Heart right ventricle (tissue), 16 donors: Measurements from ENCODE around the gene IKZF3. TPM values are rescaled to one million over a fixed set of nuclear protein-coding genes. Genes with fewer than 3 reads are reported as not detected.

Experiments used
- ATAC-seq, 8 donors: fragments of 200-7000 bp; cut with Tn5 transposase; one replicate each; pipeline ENCODE4 v1.9.1; 2020; ENCODE audit warnings: mild to moderate bottlenecking in 8 of 8, moderate library complexity in 8 of 8, moderate number of reproducible peaks in 1 of 8
- DNase-seq, 2 donors: peaks; one replicate each; pipeline ENCODE4 v3.0.0-alpha.2; 2020
- H3K27ac ChIP-seq, 10 donors: fragments of 200-600 bp; sonication (generic) in 2 of 10; one replicate each; pipeline versions ENCODE4 v1.5.0 to v1.8.0; 2020 to 2022; ENCODE audit warnings: mild to moderate bottlenecking in 3 of 10
- H3K27me3 ChIP-seq, 7 donors: fragments of 200-600 bp; one replicate each; pipeline ENCODE4 v1.8.0; 2021 to 2022; ENCODE audit warnings: mild to moderate bottlenecking in 2 of 7
- H3K36me3 ChIP-seq, 9 donors: fragments of 200-600 bp; sonication (generic) in 1 of 9; one replicate each; pipeline versions ENCODE4 v1.5.0 to v1.8.0; 2020 to 2022; ENCODE audit warnings: mild to moderate bottlenecking in 2 of 9
- H3K4me1 ChIP-seq, 9 donors: fragments of 200-600 bp; sonication (generic) in 1 of 9; one replicate each; pipeline versions ENCODE4 v1.5.0 to v1.8.0; 2020 to 2022; ENCODE audit warnings: mild to moderate bottlenecking in 4 of 9
- H3K4me3 ChIP-seq, 10 donors: fragments of 200-600 bp; sonication (generic) in 2 of 10; one replicate each; pipeline versions ENCODE4 v1.5.0 to v1.8.0; 2020 to 2022; ENCODE audit warnings: mild to moderate bottlenecking in 7 of 10, moderate library complexity in 2 of 10
- H3K9me3 ChIP-seq, 11 donors: fragments of 200-600 bp in 10 of 11; sonication (generic) in 2 of 11; one replicate each; pipeline versions ENCODE4 v1.5.0 to v1.8.0; 2013 to 2022; ENCODE audit warnings: mild to moderate bottlenecking in 2 of 11, control low read depth in 1 of 11, moderate library complexity in 1 of 11
- WGBS, 2 donors: extraction: QIAGEN DNeasy Blood & Tissue Kit; methylation state at CpG; one replicate each; pipeline ENCODE4 v1.1.7; 2013; ENCODE audit warnings: inconsistent platforms in 1 of 2; 5-methylcytosine and 5-hydroxymethylcytosine counted together
- intact Hi-C, 10 donors: fragments of 100-400 bp; cut with DNase I; formaldehyde crosslinking; loops; one replicate each; pipeline versions ENCODE4 v1.11.1 to v1.14.2; 2022
- polyA plus RNA-seq, 2 donors: library from polyadenylated mRNA; stranded (reverse); fragments of 200-250 nt; gene quantifications; one replicate each; pipeline ENCODE4 v1.2.3, GENCODE V29; 2013
- total RNA-seq, 10 donors: library from RNA; stranded (reverse); fragmentation: NEBNext Ultra II Directional in 3 of 10; extraction: Animal tissue kit (Norgen Biotek cat#: 25700) in 3 of 10; gene quantifications; one replicate each; pipeline versions ENCODE4 v1.2.1 to v1.2.4, GENCODE V29; 2021 to 2023
- TF ChIP-seq, protein P1 (sequence below), 9 donors: fragments of 200-600 bp; sonication (generic) in 2 of 9; IDR thresholded peaks; one replicate each; pipeline versions ENCODE4 v1.5.0 to v1.8.0; 2021 to 2022; ENCODE audit warnings: antibody characterized with exemption in 9 of 9, mild to moderate bottlenecking in 5 of 9, moderate library complexity in 1 of 9
- donor health status: Arrhythmogenic right ventricular cardiomyopathy.
- donor health status: ischemic (EF 13 %, LVEDD 7.1; RV severe dilation, severe dysfunction).
- donor health status: healthy with polysubstance abuse.
- donor health status: DM: no; HTN: yes; CAD: no.
- donor health status: DM: no; HTN: no; CAD: no.
- donor health status: ischemic (EF 25% LVEDD 6.9; RV normal size, moderate dysfunction).
- donor health status: ischemic (EF 25% LVEDD 5.7; RV mildly dilated, moderate dysfunction).
- donor health status: healthy.
- donor health status: DM: yes; HTN: yes; CAD: no.
- donor health status: Ischemic cardiomyopathy.
- donor health status: ischemic (EF 35%, LVEDD 5.7; RV mildly dilated, moderate dysfunction).
- donor health status: nonischemic (EF 11% LVEDD 7.7; RV severe dilation, severe dysfunction).
- donor health status: DM: yes; HTN: yes; CAD: no.
- donor health status: PGD.
- donor health status: ischemic (EF 29% LVEDD 5.4; RV normal size, mild dysfunction).
- donor health status: nonischemic (EF 23%, LVEDD 6.1; RV moderate dilation, normal function).

IKZF3 gene
- total and polyA plus RNA-seq, 12 donors, result 0.06 to 5.0 (median 0.26) TPM

DNA sequence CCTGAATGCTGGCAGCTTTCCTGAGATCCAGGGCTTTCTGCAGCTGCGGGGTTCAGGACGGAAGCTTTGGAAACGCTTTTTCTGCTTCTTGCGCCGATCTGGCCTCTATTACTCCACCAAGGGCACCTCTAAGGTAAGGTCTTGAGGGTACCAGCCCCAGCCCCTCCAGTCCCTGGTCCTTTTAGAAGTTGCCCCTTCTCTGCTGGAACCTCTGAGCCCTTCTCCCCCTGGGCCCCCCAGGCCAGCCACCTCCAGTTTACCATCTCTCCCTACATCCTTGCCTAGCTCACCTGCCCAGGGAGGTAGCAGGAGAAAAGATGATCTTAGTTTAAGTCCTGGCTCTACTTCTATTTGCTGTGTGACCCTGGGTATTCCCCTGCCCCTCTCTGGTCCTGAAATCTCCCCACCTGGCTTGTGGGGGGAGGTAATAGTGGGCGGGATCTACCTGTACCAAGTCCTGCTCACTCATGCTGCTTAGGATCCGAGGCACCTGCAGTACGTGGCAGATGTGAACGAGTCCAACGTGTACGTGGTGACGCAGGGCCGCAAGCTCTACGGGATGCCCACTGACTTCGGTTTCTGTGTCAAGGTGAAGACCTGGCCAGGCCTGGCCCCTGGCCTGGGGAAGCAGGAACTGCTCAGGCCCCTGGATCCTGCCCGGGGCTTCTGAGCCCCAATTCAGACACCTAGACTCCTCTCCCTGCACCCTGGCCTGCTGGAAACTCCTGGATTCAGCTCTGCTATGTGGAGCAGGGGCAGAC, 119.9 kb downstream of the IKZF3 start:
- 79 to 86% methylated on average over 16 of the region's 16 CpGs for WGBS, 2 donors
- DNase-seq, result no peak
- H3K27ac ChIP-seq, result no peak overlapping the region

DNA sequence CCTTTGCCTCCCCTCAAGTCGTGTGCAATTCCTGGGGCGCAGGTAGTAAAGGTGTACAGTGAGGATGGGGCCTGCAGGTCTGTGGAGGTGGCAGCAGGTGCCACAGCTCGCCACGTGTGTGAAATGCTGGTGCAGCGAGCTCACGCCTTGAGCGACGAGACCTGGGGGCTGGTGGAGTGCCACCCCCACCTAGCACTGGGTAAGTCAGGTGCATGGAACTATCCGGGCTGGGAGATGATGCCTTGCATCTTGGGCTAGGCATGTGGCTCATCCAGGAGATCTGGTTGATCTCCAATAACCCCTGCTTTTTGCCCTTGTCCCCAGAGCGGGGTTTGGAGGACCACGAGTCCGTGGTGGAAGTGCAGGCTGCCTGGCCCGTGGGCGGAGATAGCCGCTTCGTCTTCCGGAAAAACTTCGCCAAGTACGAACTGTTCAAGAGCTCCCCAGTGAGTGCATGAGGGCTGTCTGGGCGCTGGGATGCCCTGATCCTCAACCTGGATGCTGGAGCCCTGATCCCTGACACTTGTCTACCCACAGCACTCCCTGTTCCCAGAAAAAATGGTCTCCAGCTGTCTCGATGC, 121.2 kb downstream of the IKZF3 start:
- 84 to 89% methylated on average over 21 of the region's 21 CpGs for WGBS, 2 donors

More for the DNA sequence above, 119.9 kb downstream of the IKZF3 start:
- no peak for ATAC-seq
- TF ChIP-seq, protein P1, sequence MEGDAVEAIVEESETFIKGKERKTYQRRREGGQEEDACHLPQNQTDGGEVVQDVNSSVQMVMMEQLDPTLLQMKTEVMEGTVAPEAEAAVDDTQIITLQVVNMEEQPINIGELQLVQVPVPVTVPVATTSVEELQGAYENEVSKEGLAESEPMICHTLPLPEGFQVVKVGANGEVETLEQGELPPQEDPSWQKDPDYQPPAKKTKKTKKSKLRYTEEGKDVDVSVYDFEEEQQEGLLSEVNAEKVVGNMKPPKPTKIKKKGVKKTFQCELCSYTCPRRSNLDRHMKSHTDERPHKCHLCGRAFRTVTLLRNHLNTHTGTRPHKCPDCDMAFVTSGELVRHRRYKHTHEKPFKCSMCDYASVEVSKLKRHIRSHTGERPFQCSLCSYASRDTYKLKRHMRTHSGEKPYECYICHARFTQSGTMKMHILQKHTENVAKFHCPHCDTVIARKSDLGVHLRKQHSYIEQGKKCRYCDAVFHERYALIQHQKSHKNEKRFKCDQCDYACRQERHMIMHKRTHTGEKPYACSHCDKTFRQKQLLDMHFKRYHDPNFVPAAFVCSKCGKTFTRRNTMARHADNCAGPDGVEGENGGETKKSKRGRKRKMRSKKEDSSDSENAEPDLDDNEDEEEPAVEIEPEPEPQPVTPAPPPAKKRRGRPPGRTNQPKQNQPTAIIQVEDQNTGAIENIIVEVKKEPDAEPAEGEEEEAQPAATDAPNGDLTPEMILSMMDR (IDR thresholded peaks at IDR 0.05), result no peak
- Histone ChIP-seq H3K4me3 (no peak overlapping the region), H3K27me3 (peaks cover 0 to 49% (median 43%) of the 10 kb centered on the region in 7 donors), H3K36me3 (no peaks in the 10 kb centered on the region), H3K9me3 (no peaks in the 10 kb centered on the region), H3K4me1 (peaks cover 0 to 24% (median 18%) of the 10 kb centered on the region in 9 donors)
- intact Hi-C loops, result no loop called here

DNA sequence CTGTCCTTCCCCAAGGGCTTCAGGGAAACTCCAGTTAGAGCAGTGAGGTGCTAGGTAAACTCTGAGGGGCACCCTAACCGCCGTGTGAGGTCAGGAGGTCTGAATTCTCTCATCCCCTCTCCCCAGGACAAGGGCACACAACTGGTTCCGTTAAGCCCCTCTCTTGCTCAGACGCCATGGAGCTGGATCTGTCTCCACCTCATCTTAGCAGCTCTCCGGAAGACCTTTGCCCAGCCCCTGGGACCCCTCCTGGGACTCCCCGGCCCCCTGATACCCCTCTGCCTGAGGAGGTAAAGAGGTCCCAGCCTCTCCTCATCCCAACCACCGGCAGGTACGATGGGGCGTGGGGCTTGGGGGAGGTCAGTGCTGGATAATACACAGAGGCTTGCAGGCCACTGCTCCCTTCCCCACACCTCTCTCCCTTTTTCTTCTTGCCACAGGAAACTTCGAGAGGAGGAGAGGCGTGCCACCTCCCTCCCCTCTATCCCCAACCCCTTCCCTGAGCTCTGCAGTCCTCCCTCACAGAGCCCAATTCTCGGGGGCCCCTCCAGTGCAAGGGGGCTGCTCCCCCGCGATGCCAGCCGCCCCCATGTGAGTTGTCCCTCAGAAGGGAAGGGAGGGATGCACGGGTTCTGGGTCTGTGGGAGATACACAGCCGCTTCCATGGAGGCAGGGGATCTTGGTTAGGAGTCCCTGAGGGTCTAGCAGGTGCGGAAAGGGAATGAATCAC, 121.8 kb downstream of the IKZF3 start:
- DNase-seq (no peak), ATAC-seq (no peak)
- WGBS, 2 donors, result 83 to 89% methylated on average over 18 of the region's 18 CpGs
- H3K27ac ChIP-seq, result no peak overlapping the region
- peaks cover 0 to 42% (median 35%) of the 10 kb centered on the region in 9 donors for H3K4me1 ChIP-seq
- peaks cover 0 to 69% (median 62%) of the 10 kb centered on the region in 7 donors for H3K27me3 ChIP-seq
- intact Hi-C loops, result no loop called here
- TF ChIP-seq, protein P1 (IDR thresholded peaks at IDR 0.05), result no peak
- no peaks in the 10 kb centered on the region for H3K9me3 ChIP-seq
- no peaks in the 10 kb centered on the region for H3K36me3 ChIP-seq
- H3K4me3 ChIP-seq, result no peak overlapping the region

More for the DNA sequence above, 121.2 kb downstream of the IKZF3 start:
- no peaks in the 10 kb centered on the region for H3K9me3 ChIP-seq
- H3K4me1 ChIP-seq, result peaks cover 0 to 37% (median 30%) of the 10 kb centered on the region in 9 donors
- ATAC-seq, result no peak
- H3K4me3 ChIP-seq, result no peak overlapping the region
- no peak overlapping the region for H3K27ac ChIP-seq
- intact Hi-C loops, result no loop called here
- no peaks in the 10 kb centered on the region for H3K36me3 ChIP-seq
- DNase-seq, result no peak
- peaks cover 0 to 62% (median 56%) of the 10 kb centered on the region in 7 donors for H3K27me3 ChIP-seq
- TF ChIP-seq, protein P1 (IDR thresholded peaks at IDR 0.05), result no peak

DNA sequence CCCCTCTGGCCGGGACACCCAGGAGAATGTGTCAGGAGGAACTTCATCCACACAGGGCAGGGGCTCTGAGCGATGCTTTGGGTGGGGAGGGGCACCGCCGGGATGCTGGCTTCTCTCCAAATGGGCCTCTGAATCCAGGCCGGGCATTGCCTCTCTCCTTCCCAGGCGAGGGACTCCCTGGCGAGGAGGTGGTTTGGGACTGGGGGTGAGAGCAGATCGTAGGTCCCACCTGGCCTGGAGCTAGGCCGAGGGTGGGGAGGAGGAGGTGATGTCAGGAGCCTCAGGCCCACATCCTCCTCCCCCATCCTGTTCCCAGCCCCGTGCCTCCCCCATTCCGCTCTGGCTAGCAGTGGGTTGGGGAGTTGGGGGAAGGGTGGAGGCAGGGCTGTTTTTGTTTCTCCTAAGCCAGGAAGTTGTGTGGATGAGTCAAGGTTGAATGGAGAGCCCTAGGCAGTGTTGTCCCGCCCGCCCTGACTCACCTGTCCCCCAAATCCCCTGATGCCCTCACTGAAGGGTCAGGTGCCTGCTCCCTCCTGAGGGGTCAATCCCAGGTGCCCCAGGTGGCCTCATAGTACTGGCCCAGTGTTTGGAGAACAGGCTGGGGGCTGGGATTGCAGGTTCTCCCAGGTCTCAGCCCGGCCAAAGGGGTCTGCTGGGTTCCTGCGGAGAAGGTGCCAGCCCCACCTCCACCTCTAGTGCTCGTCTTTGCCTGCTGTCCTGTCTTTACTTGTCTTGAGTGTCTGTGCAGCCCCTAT, 123.6 kb downstream of the IKZF3 start:
- intact Hi-C loops, result no loop called here
- H3K27me3 ChIP-seq, result peaks cover 0 to 86% (median 68%) of the 10 kb centered on the region in 7 donors
- TF ChIP-seq, protein P1 (IDR thresholded peaks at IDR 0.05), result no peak
- peaks cover 0 to 42% (median 35%) of the 10 kb centered on the region in 9 donors for H3K4me1 ChIP-seq
- H3K4me3 ChIP-seq, result no peak overlapping the region
- peak in 3 of 8 donors; percentile 23 to 38 (median 24) for ATAC-seq
- no peak overlapping the region for H3K27ac ChIP-seq
- no peak for DNase-seq
- 41 to 54% methylated on average over 16 of the region's 16 CpGs for WGBS, 2 donors
- no peaks in the 10 kb centered on the region for H3K9me3 ChIP-seq
- no peaks in the 10 kb centered on the region for H3K36me3 ChIP-seq
